Measurements from ENCODE around the gene KMT2E. TPM values are rescaled to one million over a fixed set of nuclear protein-coding genes. Genes with fewer than 3 reads are reported as not detected.

Gene KMT2E
- total RNA-seq, 2 donors from 2014 or later, result 48.5 to 67.2 TPM

GRCh38 chr7:105065104-105065503 lies 51.1 kb downstream of the KMT2E start:
- H3K4me3 ChIP-seq, result no peak overlapping the region
- H3K27me3 ChIP-seq, result no peaks in the 10 kb centered on the region
- no peaks in the 10 kb centered on the region for H3K9me3 ChIP-seq
- H3K36me3 ChIP-seq (replicated peaks in 1 of 2; ENCODE audit: insufficient read depth in 1 of 2, low read depth in 2 of 2), result peaks cover 0 to 9% of the 10 kb centered on the region in 2 donors
- DNase-seq (no peak), ATAC-seq (no peak)
- WGBS, 2 donors, result 92 to 97% methylated on average over 1 of the region's 1 CpG
- intact Hi-C loops (cut with DNase I), result no loop called here
- H3K27ac ChIP-seq, result no peak overlapping the region
- peaks cover 13% of the 10 kb centered on the region for H3K4me1 ChIP-seq
- TF ChIP-seq CTCF (IDR thresholded peaks at IDR 0.05) (no peak), POLR2A (IDR thresholded peaks at IDR 0.05) (no peak)

GRCh38 chr7:105067691-105068090 lies 53.7 kb downstream of the KMT2E start:
- H3K27me3 ChIP-seq, result no peaks in the 10 kb centered on the region
- ATAC-seq (no peak), DNase-seq (no peak)
- TF ChIP-seq CTCF (IDR thresholded peaks at IDR 0.05) (no peak), POLR2A (IDR thresholded peaks at IDR 0.05) (no peak)
- H3K36me3 ChIP-seq (replicated peaks in 1 of 2; ENCODE audit: insufficient read depth in 1 of 2, low read depth in 2 of 2), result peaks cover 0 to 9% of the 10 kb centered on the region in 2 donors
- no peaks in the 10 kb centered on the region for H3K4me1 ChIP-seq
- H3K27ac ChIP-seq, result no peak overlapping the region
- H3K4me3 ChIP-seq, result no peak overlapping the region
- no peaks in the 10 kb centered on the region for H3K9me3 ChIP-seq
- intact Hi-C loops (cut with DNase I), result no loop called here
- WGBS, 2 donors, result 88 to 90% methylated on average over 5 of the region's 5 CpGs

DNA sequence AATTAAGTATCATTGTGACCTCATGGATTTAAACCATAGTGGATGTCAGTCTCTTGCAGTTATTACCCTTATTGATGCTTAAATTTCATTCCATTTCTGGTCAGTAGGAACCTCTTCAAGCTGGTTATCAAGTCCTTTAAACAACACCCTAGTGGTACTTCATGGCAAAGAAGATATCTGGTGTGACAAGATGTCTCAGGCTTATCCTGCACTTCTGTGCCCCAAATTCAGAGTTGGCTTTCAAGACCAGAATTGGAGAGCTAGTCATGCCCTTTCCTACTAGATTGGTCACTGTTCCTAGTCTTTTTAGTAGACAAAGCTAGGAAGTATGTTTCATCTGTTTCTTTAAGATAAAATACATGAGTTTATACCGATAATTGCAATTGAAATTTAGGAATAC lies 54.9 kb downstream of the KMT2E start:
- Histone ChIP-seq H3K27me3 (no peaks in the 10 kb centered on the region), H3K4me3 (no peak overlapping the region), H3K27ac (no peak overlapping the region), H3K36me3 (replicated peaks in 1 of 2; ENCODE audit: insufficient read depth in 1 of 2, low read depth in 2 of 2) (peaks cover 0 to 9% of the 10 kb centered on the region in 2 donors), H3K9me3 (no peaks in the 10 kb centered on the region), H3K4me1 (no peaks in the 10 kb centered on the region)
- DNase-seq (no peak), ATAC-seq (no peak)
- WGBS, 2 donors, result 66 to 92% methylated on average over 1 of the region's 1 CpG
- TF ChIP-seq CTCF (IDR thresholded peaks at IDR 0.05) (no peak), POLR2A (IDR thresholded peaks at IDR 0.05) (no peak)
- intact Hi-C loops (cut with DNase I), result no loop called here

- no peaks in the 10 kb centered on the region for H3K9me3 ChIP-seq
- no peak for ATAC-seq
- no peaks in the 10 kb centered on the region for H3K27me3 ChIP-seq
- no peak for DNase-seq
- no peak overlapping the region for H3K4me3 ChIP-seq
- no peak overlapping the region for H3K27ac ChIP-seq
- peaks cover 0 to 22% of the 10 kb centered on the region in 2 donors for H3K36me3 ChIP-seq (replicated peaks in 1 of 2; ENCODE audit: insufficient read depth in 1 of 2, low read depth in 2 of 2)
- peaks cover 3% of the 10 kb centered on the region for H3K4me1 ChIP-seq
- 100% methylated on average over 1 of the region's 1 CpG for WGBS, 2 donors
- intact Hi-C loops (cut with DNase I), result no loop called here
- no peak for TF ChIP-seq POLR2A (IDR thresholded peaks at IDR 0.05)
Observed at GRCh38 chr7:105073143-105073542, 59.1 kb downstream of the KMT2E start.

- H3K9me3 ChIP-seq, result no peaks in the 10 kb centered on the region
- DNase-seq, result no peak
- no peak overlapping the region for H3K27ac ChIP-seq
- H3K27me3 ChIP-seq, result no peaks in the 10 kb centered on the region
- intact Hi-C loops (cut with DNase I), result no loop called here
- H3K4me1 ChIP-seq, result peaks cover 3% of the 10 kb centered on the region
- H3K4me3 ChIP-seq, result no peak overlapping the region
- TF ChIP-seq POLR2A (IDR thresholded peaks at IDR 0.05), result no peak
- no peak for TF ChIP-seq CTCF (IDR thresholded peaks at IDR 0.05)
- H3K36me3 ChIP-seq (replicated peaks in 1 of 2; ENCODE audit: insufficient read depth in 1 of 2, low read depth in 2 of 2), result peaks cover 0 to 36% of the 10 kb centered on the region in 2 donors
- ATAC-seq, result no peak
- WGBS, 2 donors, result 99% methylated on average over 6 of the region's 6 CpGs
Observed at GRCh38 chr7:105079348-105079747, 65.3 kb downstream of the KMT2E start.
